Activated CD4-positive, alpha-beta T cell treated with anti-CD3 and anti-CD28 coated beads for 4 hours (primary cell): ENCODE measurements around the gene UBE2J2.
A peak's percentile ranks its signal among the peaks of the same experiment; 100 is the strongest.

Experiments
- DNase-seq, 2 donors: peaks; one replicate each; pipeline ENCODE4 v3.0.0-alpha.2; 2020

The UBE2J2 gene

GRCh38 chr1:1223891-1224290 lies 49.8 kb downstream of the UBE2J2 start:
- DNase-seq, result no peak

DNA sequence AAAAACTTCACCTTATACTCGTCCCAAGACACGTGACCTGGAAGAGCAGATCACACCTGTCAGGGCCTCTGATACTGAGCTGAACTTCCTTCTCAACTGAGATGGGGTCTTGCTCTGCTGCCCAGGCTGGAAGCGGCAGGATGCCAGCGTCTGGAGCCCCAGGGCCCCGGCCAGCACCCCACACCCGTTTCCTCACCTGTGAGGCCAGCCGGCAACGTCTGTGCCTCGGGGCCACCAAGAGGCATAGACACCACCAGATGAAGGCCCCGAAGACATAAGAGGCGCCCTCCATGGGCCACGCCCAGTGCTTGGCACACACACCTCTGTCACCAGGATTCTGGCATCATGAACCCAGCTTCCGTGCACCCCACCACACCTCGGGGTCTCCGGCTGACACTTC lies 50.3 kb downstream of the UBE2J2 start:
- no peak for DNase-seq

- no peak for DNase-seq
These were observed 51.0 kb downstream of the UBE2J2 start for GRCh38 chr1:1222575-1223225.

DNA sequence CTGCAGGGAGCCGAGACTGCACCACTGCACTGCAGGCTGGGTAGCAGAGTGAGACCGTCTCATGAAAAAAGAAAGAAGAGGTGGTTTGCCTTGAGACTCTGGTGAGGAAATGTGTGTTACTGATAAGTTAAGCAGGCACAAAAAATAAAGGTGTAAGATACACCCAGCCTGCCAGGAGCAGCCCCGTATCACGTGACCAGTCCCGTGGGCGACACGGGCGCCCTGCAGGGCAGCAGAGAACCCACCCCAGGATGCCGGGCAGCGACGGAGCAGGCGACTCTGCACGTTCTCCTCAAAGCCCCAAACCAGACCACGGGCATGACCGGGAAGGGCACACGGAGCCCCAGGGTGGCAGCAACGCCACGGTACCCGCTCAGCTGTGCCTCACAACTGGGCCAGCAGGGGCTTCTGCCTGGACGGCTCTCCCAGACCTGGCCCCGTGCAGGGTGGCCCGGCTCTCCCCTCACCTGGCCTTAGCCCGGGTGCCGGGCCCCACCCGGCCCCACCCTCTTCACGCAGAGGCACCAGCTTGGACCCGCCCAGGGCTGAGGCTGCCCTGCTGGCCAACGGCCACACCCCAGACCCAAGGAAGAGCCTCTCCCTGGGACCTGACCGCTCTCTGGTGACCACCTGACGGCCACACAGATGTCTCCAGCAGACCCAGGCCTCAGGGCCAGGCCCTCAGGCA lies 51.6 kb downstream of the UBE2J2 start:
- DNase-seq, result no peak

DNA sequence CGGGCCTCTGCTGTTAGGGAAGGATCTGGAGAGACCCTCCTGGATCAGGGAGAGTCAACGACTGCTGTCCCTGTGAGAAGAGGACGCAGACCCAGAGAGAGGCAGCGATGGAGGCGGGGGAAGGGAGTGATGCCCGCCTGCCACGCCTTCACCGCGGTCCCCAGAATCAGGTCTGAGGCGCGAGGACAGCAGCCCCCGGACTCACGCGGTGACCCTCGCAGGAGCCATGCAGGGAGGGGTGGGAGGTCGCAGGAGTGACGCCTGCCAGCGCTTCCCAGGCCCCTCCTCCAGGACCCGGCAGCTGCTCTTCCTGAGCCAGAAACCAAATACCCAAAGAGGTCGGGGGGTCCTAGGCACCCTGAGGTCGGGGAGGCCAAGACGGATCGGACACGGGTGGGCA lies 53.5 kb downstream of the UBE2J2 start:
- no peak for DNase-seq

DNA sequence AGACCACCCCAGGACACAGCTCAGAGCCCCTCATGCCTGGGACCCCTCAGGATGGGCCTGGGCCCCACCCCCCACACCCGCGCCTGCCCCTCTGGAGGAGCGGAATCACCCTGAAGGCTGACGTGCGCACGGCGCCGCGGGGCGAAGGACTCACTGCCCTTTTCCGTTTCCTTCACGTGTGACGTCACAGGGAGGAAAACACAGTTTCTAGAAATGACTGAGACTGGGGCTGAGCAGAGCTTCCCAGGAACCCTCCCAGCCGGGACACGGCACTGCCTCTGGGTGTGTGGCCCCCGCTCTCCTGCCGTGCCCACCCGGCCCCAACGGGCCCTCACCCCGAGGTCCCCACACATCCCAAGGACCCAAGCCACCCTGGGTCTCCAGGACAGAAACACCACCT lies 54.3 kb downstream of the UBE2J2 start:
- DNase-seq, result peak; percentile 75 to 76

- no peak for DNase-seq
These were observed 55.0 kb downstream of the UBE2J2 start for GRCh38 chr1:1218524-1219200.

GRCh38 chr1:1217621-1218523 lies 55.8 kb downstream of the UBE2J2 start:
- peak; percentile 66 to 67 for DNase-seq

GRCh38 chr1:1216770-1217620 lies 56.7 kb downstream of the UBE2J2 start:
- DNase-seq, result peak; percentile 63 to 66

DNA sequence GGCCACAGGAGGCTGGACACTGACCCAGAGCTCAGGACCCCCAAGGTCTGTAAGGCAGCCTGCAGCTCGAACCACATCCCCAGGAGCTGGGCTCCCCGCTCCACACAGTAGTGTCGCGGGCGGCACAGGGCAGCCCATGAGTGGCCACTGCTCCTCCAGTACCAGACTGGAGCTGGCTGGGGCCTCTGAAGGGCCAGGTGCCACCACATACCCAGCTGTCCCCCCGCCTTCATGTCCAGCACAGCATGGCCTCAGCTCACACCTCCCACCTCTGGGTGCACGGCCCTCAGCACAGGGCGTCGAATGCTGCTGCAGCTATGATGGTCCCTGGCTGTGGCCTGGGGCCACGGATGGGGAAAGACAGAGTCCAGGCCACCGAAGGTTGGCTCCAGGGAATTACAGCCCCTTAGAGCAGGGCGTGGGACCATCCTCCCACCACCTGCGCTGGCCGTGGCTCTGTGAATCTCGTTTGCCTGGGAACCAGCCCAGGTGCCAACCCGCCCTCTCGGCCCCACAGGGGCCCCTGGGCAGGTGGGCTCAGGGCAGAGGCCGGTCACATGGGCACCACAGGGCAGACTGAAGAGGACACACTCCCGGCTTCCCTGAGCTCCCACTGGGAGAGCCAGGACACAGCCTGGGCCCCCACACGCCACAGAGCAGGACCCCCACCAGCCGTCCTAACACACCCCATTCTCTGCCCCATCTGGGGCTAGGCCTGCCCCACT lies 57.6 kb downstream of the UBE2J2 start:
- DNase-seq, result no peak

GRCh38 chr1:1215080-1215676 lies 58.5 kb downstream of the UBE2J2 start:
- DNase-seq, result no peak

GRCh38 chr1:1213345-1214265 lies 60.0 kb downstream of the UBE2J2 start, which contains the start of gene TNFRSF4:
TNFRSF4 (minus strand) TSS chr1:1214153; CDS start chr1:1214127, 26 bp downstream.
- peak; percentile 70 to 75 for DNase-seq

DNA sequence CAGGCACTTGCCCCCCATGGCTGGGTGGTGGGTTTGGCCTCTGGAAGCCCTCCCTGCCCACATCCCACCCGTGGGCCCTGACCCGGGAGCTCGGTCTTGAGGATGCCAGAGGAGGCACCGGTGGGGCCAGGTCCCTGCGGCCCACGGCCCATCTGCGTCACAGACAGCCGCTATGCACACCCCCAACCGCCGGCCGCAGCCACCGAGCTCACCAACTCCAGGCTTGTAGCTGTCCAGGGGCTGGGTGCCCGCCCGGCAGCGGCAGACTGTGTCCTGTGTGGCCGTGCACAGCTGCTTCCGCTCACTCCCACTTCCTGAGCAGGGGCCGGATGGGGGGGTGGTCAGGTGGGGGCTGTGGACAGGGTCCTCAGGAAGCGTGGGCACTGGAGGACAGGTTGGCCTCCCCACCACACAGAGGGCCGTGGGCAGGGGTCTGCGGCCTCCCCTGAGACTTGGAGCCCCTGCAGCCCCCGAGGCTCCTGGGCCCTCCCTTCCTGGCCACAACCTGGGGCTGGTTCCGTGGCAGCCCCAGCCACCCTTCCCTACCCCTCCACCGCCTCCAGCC lies 60.8 kb downstream of the UBE2J2 start:
- no peak for DNase-seq

- no peak for DNase-seq
These were observed 61.9 kb downstream of the UBE2J2 start for GRCh38 chr1:1211541-1212441.

- peak in 1 of 2 donors; percentile 12 for DNase-seq
These were observed 62.7 kb downstream of the UBE2J2 start for GRCh38 chr1:1210726-1211540.

- peak; percentile 68 to 73 for DNase-seq
These were observed 64.8 kb downstream of the UBE2J2 start for GRCh38 chr1:1208713-1209433.

GRCh38 chr1:1207571-1207892 lies 66.1 kb downstream of the UBE2J2 start:
- DNase-seq, result no peak
